PC-9 (cell line): ENCODE data around the gene MTOR. TPM values are rescaled to one million over a fixed set of nuclear protein-coding genes. Genes with fewer than 3 reads are reported as not detected.

Experiments used
- BruUV-seq: library from RNA; stranded (reverse); fragments of 400-500 nt; replicated peaks from 2 replicates; lab custom pipeline; 2021; lab: Mats Ljungman, UMichigan
- CTCF ChIA-PET: fragments of 300-600 bp; sonication (Branson Sonifier 250); formaldehyde crosslinking; loops from one replicate; lab custom pipeline; 2022; ENCODE audit warnings: antibody characterized with exemption; lab: Charles Lee
- POLR2A ChIA-PET: fragments of 300-600 bp; sonication (Branson Sonifier 250); formaldehyde crosslinking; loops from one replicate; lab custom pipeline; 2022; ENCODE audit warnings: antibody characterized with exemption; ENCODE audit not compliant: unreplicated experiment; lab: Charles Lee
- DNase-seq, 2 experiments: peaks; one replicate each; pipeline versions ENCODE4 v3.0.0 to v3.0.0-alpha.2; 2015 to 2022; ENCODE audit warnings: mixed read lengths in 1 of 2
- H2AFZ ChIP-seq: fragments of 200-600 bp; sonication (generic); 2 replicates; pipeline ENCODE4 v1.8.1; 2017; ENCODE audit warnings: antibody characterized with exemption
- H3F3A ChIP-seq: fragments of 200-600 bp; sonication (generic); 2 replicates; pipeline ENCODE4 v1.8.1; 2017; ENCODE audit warnings: antibody characterized with exemption, mild to moderate bottlenecking, low read depth; ENCODE audit not compliant: insufficient read depth
- H3K27ac ChIP-seq: fragments of 200-600 bp; sonication (generic); 2 replicates; pipeline ENCODE4 v1.6.1; 2016; ENCODE audit warnings: mixed run types
- H3K27me3 ChIP-seq: fragments of 200-600 bp; sonication (generic); 2 replicates; pipeline ENCODE4 v1.6.1; 2016; ENCODE audit warnings: low read depth, mixed run types; ENCODE audit not compliant: insufficient read depth
- H3K36me3 ChIP-seq: fragments of 200-600 bp; sonication (generic); 2 replicates; pipeline ENCODE4 v1.6.1; 2016; ENCODE audit warnings: low read depth, mixed run types
- H3K4me1 ChIP-seq: fragments of 200-600 bp; sonication (generic); replicated peaks from 2 replicates; pipeline ENCODE4 v1.6.1; 2016; ENCODE audit warnings: mixed run types; ENCODE audit not compliant: insufficient read depth
- H3K4me2 ChIP-seq: fragments of 200-600 bp; sonication (generic); 2 replicates; pipeline ENCODE4 v1.6.1; 2017; ENCODE audit warnings: mixed run types
- H3K4me3 ChIP-seq: fragments of 200-600 bp; sonication (generic); 2 replicates; pipeline ENCODE4 v1.6.1; 2016; ENCODE audit warnings: mixed run types
- H3K79me2 ChIP-seq: fragments of 200-600 bp; sonication (generic); 2 replicates; pipeline ENCODE4 v1.6.1; 2017; ENCODE audit warnings: low read depth, mixed run types
- H3K9me2 ChIP-seq: fragments of 200-600 bp; sonication (generic); 2 replicates; pipeline ENCODE4 v1.8.1; 2017; ENCODE audit warnings: mild to moderate bottlenecking; ENCODE audit not compliant: insufficient read depth
- H3K9me3 ChIP-seq: fragments of 200-600 bp; sonication (generic); 2 replicates; pipeline ENCODE4 v1.8.1; 2016; ENCODE audit warnings: low read depth; ENCODE audit not compliant: insufficient read depth
- H4K20me1 ChIP-seq: fragments of 200-600 bp; sonication (generic); 2 replicates; pipeline ENCODE4 v1.8.1; 2017; ENCODE audit not compliant: insufficient read depth
- CTCF ChIP-seq: fragments of 200-600 bp; sonication (generic); conservative IDR thresholded peaks from 2 replicates; pipeline ENCODE4 v1.6.1; 2017; ENCODE audit warnings: mixed run types, antibody characterized with exemption, mild to moderate bottlenecking, moderate library complexity
- EZH2 ChIP-seq: fragments of 200-600 bp; sonication (generic); IDR thresholded peaks from 2 replicates; pipeline ENCODE4 v1.8.0; 2017; ENCODE audit warnings: antibody characterized with exemption, low read depth
- intact Hi-C: fragments of 100-400 bp; cut with micrococcal nuclease; formaldehyde crosslinking; loops from one replicate; pipeline ENCODE4 v1.10.0; 2022; ENCODE audit not compliant: unreplicated experiment
- total RNA-seq: library from RNA; stranded (reverse); gene quantifications from 2 replicates; pipeline ENCODE4 v1.2.3, GENCODE V29; 2021

Gene MTOR
- total RNA-seq, 1 experiment from 2014 or later = 37.4 TPM

DNA sequence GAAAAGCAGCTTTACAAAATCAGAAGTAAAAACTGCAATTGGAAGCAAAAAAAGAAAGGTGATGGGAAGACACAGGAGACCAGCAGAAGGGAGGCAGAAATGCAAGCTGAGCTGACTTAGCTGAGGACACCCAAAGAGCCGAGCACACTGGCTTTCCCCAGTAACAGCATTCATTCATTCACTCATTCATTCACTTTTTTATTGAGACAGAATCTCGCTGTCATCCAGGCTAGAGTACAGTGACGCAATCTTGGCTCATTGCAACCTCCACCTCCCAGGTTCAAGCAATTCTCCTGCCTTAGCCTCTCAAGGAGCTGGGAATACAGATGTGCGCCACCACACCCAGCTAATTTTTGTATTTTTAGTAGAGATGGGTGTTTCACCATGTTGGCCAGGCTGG, 65.0 kb downstream of the MTOR start:
- intact Hi-C loops = no loop called here
- no peaks in the 10 kb centered on the region for H3K79me2 ChIP-seq
- no peak for TF ChIP-seq CTCF
- TF ChIP-seq EZH2 = no peak
- POLR2A ChIA-PET = no interaction called here
- no peaks in the 10 kb centered on the region for H4K20me1 ChIP-seq
- CTCF ChIA-PET = no interaction called here
- H3K4me3 ChIP-seq = no peak overlapping the region
- no peaks in the 10 kb centered on the region for H3F3A ChIP-seq
- no peak overlapping the region for H2AFZ ChIP-seq
- H3K4me2 ChIP-seq = no peak overlapping the region
- H3K27ac ChIP-seq = no peak overlapping the region
- DNase-seq = no peak
- no peaks in the 10 kb centered on the region for H3K27me3 ChIP-seq
- H3K36me3 ChIP-seq = no peaks in the 10 kb centered on the region; the same call in 1 of the 2 replicates
- H3K9me3 ChIP-seq = no peaks in the 10 kb centered on the region
- H3K9me2 ChIP-seq = no peaks in the 10 kb centered on the region
- no peaks in the 10 kb centered on the region for H3K4me1 ChIP-seq
- no TSS peak for BruUV-seq

DNA sequence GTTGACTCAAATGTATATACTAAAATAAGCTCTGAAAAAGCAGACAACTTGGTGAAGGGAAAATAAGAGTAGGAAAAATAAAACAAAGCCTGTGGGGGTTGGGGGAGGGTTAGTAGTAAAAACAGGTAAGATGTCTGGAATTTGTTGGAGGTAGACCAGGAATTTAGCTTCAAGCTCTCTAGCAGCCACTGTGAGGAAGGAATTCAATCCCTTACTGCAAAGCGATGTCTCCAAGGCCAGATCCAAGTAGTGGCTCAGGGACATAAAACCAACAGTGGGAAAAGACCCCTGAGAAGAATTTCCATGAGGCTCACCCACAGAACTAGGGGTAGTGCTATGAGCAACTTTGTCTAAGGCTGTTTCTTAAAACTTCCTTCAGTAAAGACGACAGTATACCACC, 65.4 kb downstream of the MTOR start:
- DNase-seq = no peak
- H3K36me3 ChIP-seq = no peaks in the 10 kb centered on the region; the same call in 1 of the 2 replicates
- POLR2A ChIA-PET = no interaction called here
- no peak overlapping the region for H3K27ac ChIP-seq
- no peak overlapping the region for H3K4me3 ChIP-seq
- TF ChIP-seq CTCF (no peak), EZH2 (no peak)
- no peak overlapping the region for H2AFZ ChIP-seq
- H3K9me2 ChIP-seq = no peaks in the 10 kb centered on the region
- intact Hi-C loops = no loop called here
- CTCF ChIA-PET = no interaction called here
- no peaks in the 10 kb centered on the region for H3K27me3 ChIP-seq
- no peaks in the 10 kb centered on the region for H3K4me1 ChIP-seq
- no peaks in the 10 kb centered on the region for H4K20me1 ChIP-seq
- H3K4me2 ChIP-seq = no peak overlapping the region
- H3F3A ChIP-seq = no peaks in the 10 kb centered on the region
- no TSS peak for BruUV-seq
- H3K79me2 ChIP-seq = no peaks in the 10 kb centered on the region
- no peaks in the 10 kb centered on the region for H3K9me3 ChIP-seq

DNA sequence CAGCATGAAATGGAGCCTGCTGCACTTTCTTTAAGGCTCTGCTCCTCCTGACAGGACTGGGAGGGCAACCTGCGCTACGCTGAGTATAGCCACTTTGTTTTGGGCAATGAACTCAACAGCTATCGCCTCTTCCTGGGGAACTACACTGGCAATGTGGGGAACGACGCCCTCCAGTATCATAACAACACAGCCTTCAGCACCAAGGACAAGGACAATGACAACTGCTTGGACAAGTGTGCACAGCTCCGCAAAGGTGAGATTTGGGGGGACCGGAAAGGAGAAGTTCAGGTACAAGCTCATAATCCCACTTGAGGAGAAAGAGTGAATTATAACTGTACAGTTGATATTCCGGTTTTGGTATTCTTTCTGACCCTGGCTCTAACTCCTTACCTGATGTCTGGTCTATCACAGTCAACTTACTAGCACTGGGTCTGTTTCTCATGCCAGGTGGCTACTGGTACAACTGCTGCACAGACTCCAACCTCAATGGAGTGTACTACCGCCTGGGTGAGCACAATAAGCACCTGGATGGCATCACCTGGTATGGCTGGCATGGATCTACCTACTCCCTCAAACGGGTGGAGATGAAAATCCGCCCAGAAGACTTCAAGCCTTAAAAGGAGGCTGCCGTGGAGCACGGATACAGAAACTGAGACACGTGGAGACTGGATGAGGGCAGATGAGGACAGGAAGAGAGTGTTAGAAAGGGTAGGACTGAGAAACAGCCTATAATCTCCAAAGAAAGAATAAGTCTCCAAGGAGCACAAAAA, 67.8 kb downstream of the MTOR start:
- BruUV-seq = no TSS peak
- intact Hi-C loops = no loop called here
- CTCF ChIA-PET = no interaction called here

More for the DNA sequence above, 67.8 kb downstream of the MTOR start:
- Histone ChIP-seq H3K4me1 (no peaks in the 10 kb centered on the region), H3K9me3 (no peaks in the 10 kb centered on the region), H3K79me2 (no peaks in the 10 kb centered on the region), H4K20me1 (no peaks in the 10 kb centered on the region), H2AFZ (no peak overlapping the region), H3K9me2 (no peaks in the 10 kb centered on the region), H3K4me3 (no peak overlapping the region), H3K36me3 (no peaks in the 10 kb centered on the region), H3K27me3 (no peaks in the 10 kb centered on the region), H3K4me2 (no peak overlapping the region), H3K27ac (no peak overlapping the region), H3F3A (no peaks in the 10 kb centered on the region)
- DNase-seq = no peak
- TF ChIP-seq CTCF = no peak
- TF ChIP-seq EZH2 = no peak
- POLR2A ChIA-PET = no interaction called here
